Activated T-helper 2 cell treated with anti-CD3 and anti-CD28 coated beads, Interferon-gamma antibody, Interleukin-2, Interleukin-4, amounts not matched to agents 10 μg/mL and 5 μg/mL and 100 μg/mL, durations not matched to agents 14 hours and 24 hours and 36 hours (primary cell): ENCODE measurements around the gene GEMIN8. TPM values are rescaled to one million over a fixed set of nuclear protein-coding genes. Genes with fewer than 3 reads are reported as not detected.

Experiments used
- DNase-seq: peaks from one replicate; pipeline ENCODE4 v3.0.0; 2021; ENCODE audit warnings: low spot score
- H3K27ac Mint-ChIP-seq: one replicate; pipeline ENCODE4 v1.8.0; 2021; ENCODE audit warnings: mixed read lengths
- H3K27me3 Mint-ChIP-seq: one replicate; pipeline ENCODE4 v1.8.0; 2021; ENCODE audit warnings: low read depth, mixed read lengths
- H3K36me3 Mint-ChIP-seq: one replicate; pipeline ENCODE4 v1.8.0; 2021; ENCODE audit warnings: low read depth, mixed read lengths
- H3K4me1 Mint-ChIP-seq: one replicate; pipeline ENCODE4 v1.8.0; 2021; ENCODE audit warnings: low read depth, mixed read lengths
- H3K4me3 Mint-ChIP-seq: one replicate; pipeline ENCODE4 v1.8.0; 2021; ENCODE audit warnings: low read depth, mild to moderate bottlenecking, moderate library complexity, mixed read lengths
- H3K9me3 Mint-ChIP-seq: one replicate; pipeline ENCODE4 v1.8.0; 2021; ENCODE audit warnings: mixed read lengths
- intact Hi-C: fragments of 100-400 bp; cut with micrococcal nuclease; formaldehyde crosslinking; loops from one replicate; pipeline ENCODE4 v1.15.1; 2023
- total RNA-seq: library from RNA; stranded (reverse); gene quantifications from 2 replicates; pipeline ENCODE4 v1.2.3, GENCODE V29; 2022

Gene GEMIN8
- total RNA-seq, 1 donor from 2014 or later: 12.6 TPM

GRCh38 chrX:14038375-14039085 lies 8.8 kb upstream of the GEMIN8 start:
- no peak overlapping the region for H3K4me3 Mint-ChIP-seq
- H3K4me1 Mint-ChIP-seq: no peaks in the 10 kb centered on the region
- peaks cover 19% of the 10 kb centered on the region for H3K27me3 Mint-ChIP-seq
- intact Hi-C loops: loop anchor here (1.0 to 10.0 kb wide), 2 partner anchors 1116 to 1205 kb away; no protein-coding TSS in a partner anchor
- H3K9me3 Mint-ChIP-seq: no peaks in the 10 kb centered on the region
- H3K36me3 Mint-ChIP-seq: no peaks in the 10 kb centered on the region
- DNase-seq: no peak
- no peak overlapping the region for H3K27ac Mint-ChIP-seq

- peak; percentile 16 for DNase-seq
- H3K36me3 Mint-ChIP-seq: no peaks in the 10 kb centered on the region
- intact Hi-C loops: loop anchor here (1.0 to 10.0 kb wide), 3 partner anchors 282 to 1122 kb away; no protein-coding TSS in a partner anchor
- H3K27me3 Mint-ChIP-seq: peaks cover 11% of the 10 kb centered on the region
- H3K27ac Mint-ChIP-seq: no peak overlapping the region
- H3K9me3 Mint-ChIP-seq: no peaks in the 10 kb centered on the region
- H3K4me3 Mint-ChIP-seq: no peak overlapping the region
- H3K4me1 Mint-ChIP-seq: peaks cover 14% of the 10 kb centered on the region
Measured at GRCh38 chrX:14032406-14032805, 2.7 kb upstream of the GEMIN8 start.

- H3K27ac Mint-ChIP-seq: peak overlapping the region; percentile 98
- intact Hi-C loops: loop anchor here (1.0 to 10.0 kb wide), 4 partner anchors 132 to 1125 kb away; partner anchors contain the start of gene TCEANC
- no peaks in the 10 kb centered on the region for H3K9me3 Mint-ChIP-seq
- H3K4me3 Mint-ChIP-seq: peak overlapping the region; percentile 98
- H3K27me3 Mint-ChIP-seq: peaks cover 8% of the 10 kb centered on the region
- DNase-seq: no peak
- H3K36me3 Mint-ChIP-seq: peaks cover 7% of the 10 kb centered on the region
- peaks cover 22% of the 10 kb centered on the region for H3K4me1 Mint-ChIP-seq
Measured at GRCh38 chrX:14030174-14030530, 460 bp upstream of the GEMIN8 start.

GRCh38 chrX:14029039-14029424 lies 660 bp downstream of the GEMIN8 start:
- Mint-ChIP-seq H3K27me3 (peaks cover 3% of the 10 kb centered on the region), H3K27ac (peak overlapping the region; percentile 98), H3K36me3 (peaks cover 7% of the 10 kb centered on the region), H3K4me1 (peaks cover 22% of the 10 kb centered on the region), H3K9me3 (no peaks in the 10 kb centered on the region), H3K4me3 (peak overlapping the region; percentile 98)
- DNase-seq: no peak
- intact Hi-C loops: loop anchor here (2.0 to 5.0 kb wide), 8 partner anchors 42 to 1308 kb away; partner anchors contain the start of gene PIGA

GRCh38 chrX:14028473-14028872 lies 1.2 kb downstream of the GEMIN8 start:
- Mint-ChIP-seq H3K4me1 (peaks cover 22% of the 10 kb centered on the region), H3K27ac (peak overlapping the region; percentile 98), H3K4me3 (peak overlapping the region; percentile 98), H3K27me3 (no peaks in the 10 kb centered on the region), H3K9me3 (no peaks in the 10 kb centered on the region), H3K36me3 (peaks cover 7% of the 10 kb centered on the region)
- intact Hi-C loops: loop anchor here (2.0 to 5.0 kb wide), 8 partner anchors 41 to 1309 kb away; partner anchors contain the start of gene PIGA
- DNase-seq: no peak

- H3K4me1 Mint-ChIP-seq: peaks cover 20% of the 10 kb centered on the region
- H3K36me3 Mint-ChIP-seq: peaks cover 7% of the 10 kb centered on the region
- H3K4me3 Mint-ChIP-seq: peak overlapping the region; percentile 26
- intact Hi-C loops: loop anchor here (2.0 to 5.0 kb wide), 8 partner anchors 40 to 1310 kb away; partner anchors contain the start of gene PIGA
- DNase-seq: no peak
- peak overlapping the region; percentile 98 for H3K27ac Mint-ChIP-seq
- H3K27me3 Mint-ChIP-seq: no peaks in the 10 kb centered on the region
- no peaks in the 10 kb centered on the region for H3K9me3 Mint-ChIP-seq
Measured at GRCh38 chrX:14027511-14028019, 2.1 kb downstream of the GEMIN8 start.

GRCh38 chrX:14027036-14027435 lies 2.7 kb downstream of the GEMIN8 start:
- no peaks in the 10 kb centered on the region for H3K9me3 Mint-ChIP-seq
- no peaks in the 10 kb centered on the region for H3K27me3 Mint-ChIP-seq
- H3K27ac Mint-ChIP-seq: peak overlapping the region; percentile 65
- intact Hi-C loops: loop anchor here (5.0 kb wide), 7 partner anchors 40 to 1310 kb away; partner anchors contain the start of gene PIGA
- no peak for DNase-seq
- peak overlapping the region; percentile 26 for H3K4me3 Mint-ChIP-seq
- H3K4me1 Mint-ChIP-seq: peaks cover 18% of the 10 kb centered on the region
- H3K36me3 Mint-ChIP-seq: peaks cover 7% of the 10 kb centered on the region

GRCh38 chrX:14026121-14026520 lies 3.6 kb downstream of the GEMIN8 start:
- Mint-ChIP-seq H3K4me1 (peaks cover 18% of the 10 kb centered on the region), H3K36me3 (peaks cover 9% of the 10 kb centered on the region), H3K27ac (no peak overlapping the region), H3K9me3 (no peaks in the 10 kb centered on the region), H3K27me3 (no peaks in the 10 kb centered on the region), H3K4me3 (no peak overlapping the region)
- intact Hi-C loops: loop anchor here (5.0 kb wide), 7 partner anchors 39 to 1311 kb away; partner anchors contain the start of gene PIGA
- DNase-seq: no peak

- intact Hi-C loops: no loop called here
- Mint-ChIP-seq H3K36me3 (peaks cover 17% of the 10 kb centered on the region), H3K4me3 (no peak overlapping the region), H3K27ac (no peak overlapping the region), H3K27me3 (no peaks in the 10 kb centered on the region), H3K4me1 (peaks cover 4% of the 10 kb centered on the region), H3K9me3 (no peaks in the 10 kb centered on the region)
- DNase-seq: no peak
Measured at GRCh38 chrX:14022019-14022418, 7.7 kb downstream of the GEMIN8 start.

- no peak for DNase-seq
- intact Hi-C loops: no loop called here
- no peak overlapping the region for H3K4me3 Mint-ChIP-seq
- H3K4me1 Mint-ChIP-seq: peaks cover 3% of the 10 kb centered on the region
- H3K36me3 Mint-ChIP-seq: peaks cover 27% of the 10 kb centered on the region
- no peak overlapping the region for H3K27ac Mint-ChIP-seq
- H3K27me3 Mint-ChIP-seq: no peaks in the 10 kb centered on the region
- H3K9me3 Mint-ChIP-seq: no peaks in the 10 kb centered on the region
Measured at GRCh38 chrX:14017399-14017798, 12.3 kb downstream of the GEMIN8 start.

- H3K36me3 Mint-ChIP-seq: peaks cover 24% of the 10 kb centered on the region
- no peaks in the 10 kb centered on the region for H3K27me3 Mint-ChIP-seq
- H3K4me1 Mint-ChIP-seq: peaks cover 3% of the 10 kb centered on the region
- no peak for DNase-seq
- H3K4me3 Mint-ChIP-seq: no peak overlapping the region
- intact Hi-C loops: no loop called here
- H3K27ac Mint-ChIP-seq: no peak overlapping the region
- no peaks in the 10 kb centered on the region for H3K9me3 Mint-ChIP-seq
Measured at GRCh38 chrX:14015941-14016340, 13.8 kb downstream of the GEMIN8 start.

GRCh38 chrX:14015294-14015693 lies 14.4 kb downstream of the GEMIN8 start:
- H3K36me3 Mint-ChIP-seq: peaks cover 24% of the 10 kb centered on the region
- DNase-seq: no peak
- H3K4me3 Mint-ChIP-seq: no peak overlapping the region
- H3K4me1 Mint-ChIP-seq: peaks cover 3% of the 10 kb centered on the region
- H3K9me3 Mint-ChIP-seq: no peaks in the 10 kb centered on the region
- no peak overlapping the region for H3K27ac Mint-ChIP-seq
- H3K27me3 Mint-ChIP-seq: no peaks in the 10 kb centered on the region
- intact Hi-C loops: no loop called here

- Mint-ChIP-seq H3K9me3 (no peaks in the 10 kb centered on the region), H3K36me3 (peaks cover 24% of the 10 kb centered on the region), H3K4me3 (no peak overlapping the region), H3K27me3 (no peaks in the 10 kb centered on the region), H3K4me1 (peaks cover 3% of the 10 kb centered on the region), H3K27ac (no peak overlapping the region)
- DNase-seq: no peak
- intact Hi-C loops: no loop called here
Measured at GRCh38 chrX:14014526-14014925, 15.2 kb downstream of the GEMIN8 start.
